ENCODE data around the gene HPX.

- TF ChIP-seq TAF1 (IDR thresholded peaks at IDR 0.05; ENCODE audit: low read depth, low read length) (no peak), POLR2A (IDR thresholded peaks at IDR 0.05; ENCODE audit: low read depth, low read length) (no peak), POLR2AphosphoS5 (IDR thresholded peaks at IDR 0.05; ENCODE audit: low read depth, low read length) (no peak), SPI1 (IDR thresholded peaks at IDR 0.05; ENCODE audit: low read depth, low read length) (no peak), POU2F2 (IDR thresholded peaks at IDR 0.05; ENCODE audit: low read depth, low read length) (no peak), PAX5 (IDR thresholded peaks at IDR 0.05; ENCODE audit: insufficient read depth, low read length, severe bottlenecking) (no peak)
These were observed 13.3 kb downstream of the HPX start for GRCh38 chr11:6427516-6427915.
